Measurements from ENCODE around the gene RPS16.

DNA sequence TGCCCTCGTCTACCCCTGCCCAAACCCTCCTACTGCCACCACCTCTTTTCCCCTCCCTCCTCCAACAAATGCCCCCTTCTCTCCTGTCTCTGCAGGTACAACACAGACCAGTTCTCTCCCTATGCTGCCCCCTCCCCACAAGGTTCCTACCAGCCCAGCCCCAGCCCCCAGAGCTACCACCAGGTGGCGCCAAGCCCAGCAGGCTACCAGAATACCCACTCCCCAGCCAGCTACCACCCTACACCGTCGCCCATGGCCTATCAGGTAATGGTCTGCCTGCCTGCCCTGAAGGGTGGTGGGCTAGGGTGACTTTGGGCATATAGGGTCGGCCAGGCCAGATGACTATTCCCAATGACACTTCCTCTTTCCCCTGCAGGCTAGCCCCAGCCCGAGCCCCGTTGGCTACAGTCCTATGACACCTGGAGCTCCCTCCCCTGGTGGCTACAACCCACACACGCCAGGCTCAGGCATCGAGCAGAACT, 38.4 kb upstream of the RPS16 start:
- TF ChIP-seq, protein P1, sequence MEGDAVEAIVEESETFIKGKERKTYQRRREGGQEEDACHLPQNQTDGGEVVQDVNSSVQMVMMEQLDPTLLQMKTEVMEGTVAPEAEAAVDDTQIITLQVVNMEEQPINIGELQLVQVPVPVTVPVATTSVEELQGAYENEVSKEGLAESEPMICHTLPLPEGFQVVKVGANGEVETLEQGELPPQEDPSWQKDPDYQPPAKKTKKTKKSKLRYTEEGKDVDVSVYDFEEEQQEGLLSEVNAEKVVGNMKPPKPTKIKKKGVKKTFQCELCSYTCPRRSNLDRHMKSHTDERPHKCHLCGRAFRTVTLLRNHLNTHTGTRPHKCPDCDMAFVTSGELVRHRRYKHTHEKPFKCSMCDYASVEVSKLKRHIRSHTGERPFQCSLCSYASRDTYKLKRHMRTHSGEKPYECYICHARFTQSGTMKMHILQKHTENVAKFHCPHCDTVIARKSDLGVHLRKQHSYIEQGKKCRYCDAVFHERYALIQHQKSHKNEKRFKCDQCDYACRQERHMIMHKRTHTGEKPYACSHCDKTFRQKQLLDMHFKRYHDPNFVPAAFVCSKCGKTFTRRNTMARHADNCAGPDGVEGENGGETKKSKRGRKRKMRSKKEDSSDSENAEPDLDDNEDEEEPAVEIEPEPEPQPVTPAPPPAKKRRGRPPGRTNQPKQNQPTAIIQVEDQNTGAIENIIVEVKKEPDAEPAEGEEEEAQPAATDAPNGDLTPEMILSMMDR (IDR thresholded peaks at IDR 0.05; ENCODE audit: insufficient read depth, low read depth, low read length) = peak; percentile 51
- no peak for TF ChIP-seq EZH2 (IDR thresholded peaks at IDR 0.05; ENCODE audit: insufficient read depth, low read length)
